ENCODE data around the gene ADCK1.

DNA sequence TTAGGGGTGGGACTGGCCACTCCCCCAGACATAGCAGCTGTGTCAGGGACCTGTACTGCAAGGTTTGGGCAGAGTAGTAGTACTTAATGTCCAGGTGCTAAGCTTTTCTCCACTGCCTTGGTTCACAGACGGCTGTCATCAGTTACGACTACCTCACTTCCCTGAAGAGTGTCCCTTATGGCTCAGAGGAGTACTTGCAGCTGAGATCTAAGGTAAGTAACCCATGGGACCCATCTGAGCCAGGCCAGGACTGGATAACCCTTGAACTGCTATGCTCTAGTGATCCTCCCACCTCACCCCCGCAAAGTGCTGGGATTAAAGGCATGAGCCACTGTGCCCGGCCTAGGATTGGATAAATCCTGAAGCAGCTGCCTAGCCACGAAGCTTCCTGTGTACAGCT lies 22.4 kb downstream of the ADCK1 start:
- TF ChIP-seq, protein P1, sequence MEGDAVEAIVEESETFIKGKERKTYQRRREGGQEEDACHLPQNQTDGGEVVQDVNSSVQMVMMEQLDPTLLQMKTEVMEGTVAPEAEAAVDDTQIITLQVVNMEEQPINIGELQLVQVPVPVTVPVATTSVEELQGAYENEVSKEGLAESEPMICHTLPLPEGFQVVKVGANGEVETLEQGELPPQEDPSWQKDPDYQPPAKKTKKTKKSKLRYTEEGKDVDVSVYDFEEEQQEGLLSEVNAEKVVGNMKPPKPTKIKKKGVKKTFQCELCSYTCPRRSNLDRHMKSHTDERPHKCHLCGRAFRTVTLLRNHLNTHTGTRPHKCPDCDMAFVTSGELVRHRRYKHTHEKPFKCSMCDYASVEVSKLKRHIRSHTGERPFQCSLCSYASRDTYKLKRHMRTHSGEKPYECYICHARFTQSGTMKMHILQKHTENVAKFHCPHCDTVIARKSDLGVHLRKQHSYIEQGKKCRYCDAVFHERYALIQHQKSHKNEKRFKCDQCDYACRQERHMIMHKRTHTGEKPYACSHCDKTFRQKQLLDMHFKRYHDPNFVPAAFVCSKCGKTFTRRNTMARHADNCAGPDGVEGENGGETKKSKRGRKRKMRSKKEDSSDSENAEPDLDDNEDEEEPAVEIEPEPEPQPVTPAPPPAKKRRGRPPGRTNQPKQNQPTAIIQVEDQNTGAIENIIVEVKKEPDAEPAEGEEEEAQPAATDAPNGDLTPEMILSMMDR (IDR thresholded peaks at IDR 0.05): no peak
- TF ChIP-seq POLR2A (IDR thresholded peaks at IDR 0.05) (no peak), EP300 (IDR thresholded peaks at IDR 0.05) (no peak)
